Bronchial epithelial cell (primary cell): ENCODE measurements around the gene RXFP2. TPM values are rescaled to one million over a fixed set of nuclear protein-coding genes. Genes with fewer than 3 reads are reported as not detected.

Experiments
- DNase-seq: peaks from one replicate; pipeline ENCODE4 v3.0.0-alpha.2; 2010; ENCODE audit warnings: low read depth
- FAIRE-seq: peaks from 2 replicates; lab custom pipeline; 2011; peaks lifted over from hg19 to GRCh38; lab: Jason Lieb, UNC
- H3K27me3 ChIP-seq: 2 replicates; pipeline ENCODE4 v1.5.1; 2011; ENCODE audit warnings: low read length; ENCODE audit not compliant: control insufficient read depth, insufficient read depth
- H3K36me3 ChIP-seq: 2 replicates; pipeline ENCODE4 v1.5.1; 2011; ENCODE audit warnings: low read length; ENCODE audit not compliant: control insufficient read depth, insufficient read depth
- H3K4me3 ChIP-seq: 2 replicates; pipeline ENCODE4 v1.5.1; 2011; ENCODE audit warnings: mild to moderate bottlenecking, low read depth, low read length, control low read depth
- total RNA-seq: library from RNA; depleted of rRNA; stranded (reverse); fragments of >200 nt; gene quantifications from 2 replicates; pipeline ENCODE4 v1.2.1, GENCODE V29; 2014
- TF ChIP-seq, protein P1 (sequence below): IDR thresholded peaks from 2 replicates; pipeline ENCODE4 v1.5.1; 2011; ENCODE audit warnings: mild to moderate bottlenecking, moderate library complexity, low read length, control low read depth, inconsistent platforms; ENCODE audit not compliant: insufficient read depth, severe bottlenecking

RXFP2 gene
- total RNA-seq, 1 donor from 2014 or later, result not detected

- FAIRE-seq (no peak), DNase-seq (no peak)
- peaks cover 6% of the 10 kb centered on the region for H3K27me3 ChIP-seq
- peak overlapping the region; percentile 36 for H3K4me3 ChIP-seq
- no peaks in the 10 kb centered on the region for H3K36me3 ChIP-seq
- TF ChIP-seq, protein P1, sequence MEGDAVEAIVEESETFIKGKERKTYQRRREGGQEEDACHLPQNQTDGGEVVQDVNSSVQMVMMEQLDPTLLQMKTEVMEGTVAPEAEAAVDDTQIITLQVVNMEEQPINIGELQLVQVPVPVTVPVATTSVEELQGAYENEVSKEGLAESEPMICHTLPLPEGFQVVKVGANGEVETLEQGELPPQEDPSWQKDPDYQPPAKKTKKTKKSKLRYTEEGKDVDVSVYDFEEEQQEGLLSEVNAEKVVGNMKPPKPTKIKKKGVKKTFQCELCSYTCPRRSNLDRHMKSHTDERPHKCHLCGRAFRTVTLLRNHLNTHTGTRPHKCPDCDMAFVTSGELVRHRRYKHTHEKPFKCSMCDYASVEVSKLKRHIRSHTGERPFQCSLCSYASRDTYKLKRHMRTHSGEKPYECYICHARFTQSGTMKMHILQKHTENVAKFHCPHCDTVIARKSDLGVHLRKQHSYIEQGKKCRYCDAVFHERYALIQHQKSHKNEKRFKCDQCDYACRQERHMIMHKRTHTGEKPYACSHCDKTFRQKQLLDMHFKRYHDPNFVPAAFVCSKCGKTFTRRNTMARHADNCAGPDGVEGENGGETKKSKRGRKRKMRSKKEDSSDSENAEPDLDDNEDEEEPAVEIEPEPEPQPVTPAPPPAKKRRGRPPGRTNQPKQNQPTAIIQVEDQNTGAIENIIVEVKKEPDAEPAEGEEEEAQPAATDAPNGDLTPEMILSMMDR, result no peak
Observed at GRCh38 chr13:31846961-31847752, 107.8 kb downstream of the RXFP2 start.

- no peaks in the 10 kb centered on the region for H3K36me3 ChIP-seq
- DNase-seq, result no peak
- TF ChIP-seq, protein P1, result no peak
- H3K4me3 ChIP-seq, result no peak overlapping the region
- H3K27me3 ChIP-seq, result peaks cover 6% of the 10 kb centered on the region
- no peak for FAIRE-seq
Observed at GRCh38 chr13:31848621-31849020, 109.3 kb downstream of the RXFP2 start.

- DNase-seq (no peak), FAIRE-seq (no peak)
- H3K4me3 ChIP-seq, result no peak overlapping the region
- TF ChIP-seq, protein P1, result no peak
- no peaks in the 10 kb centered on the region for H3K36me3 ChIP-seq
- peaks cover 6% of the 10 kb centered on the region for H3K27me3 ChIP-seq
Observed at GRCh38 chr13:31849206-31849605, 109.9 kb downstream of the RXFP2 start.

- no peaks in the 10 kb centered on the region for H3K36me3 ChIP-seq
- FAIRE-seq, result no peak
- peaks cover 3% of the 10 kb centered on the region for H3K27me3 ChIP-seq
- H3K4me3 ChIP-seq, result no peak overlapping the region
- TF ChIP-seq, protein P1, result no peak
- DNase-seq, result no peak
Observed at GRCh38 chr13:31850041-31850555, 110.8 kb downstream of the RXFP2 start.

DNA sequence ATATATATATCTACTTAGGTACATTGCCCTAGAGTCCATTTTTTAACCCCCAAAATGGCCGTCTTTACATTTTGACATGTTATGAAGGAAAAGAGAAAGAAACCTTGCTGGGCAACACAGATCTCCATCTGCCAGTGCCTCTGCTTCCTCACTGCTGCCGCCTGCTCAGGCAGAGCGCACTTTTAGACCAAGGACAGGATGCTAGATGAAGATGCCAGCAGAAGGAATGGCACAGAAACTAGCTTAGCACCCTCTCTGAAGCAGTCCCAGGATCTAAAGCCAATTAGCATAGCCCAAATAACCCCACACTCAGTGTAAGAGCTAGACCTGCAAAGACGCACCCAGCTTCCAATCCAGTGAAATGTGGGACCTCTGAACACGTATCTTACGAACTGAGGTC, 111.9 kb downstream of the RXFP2 start:
- DNase-seq (no peak), FAIRE-seq (no peak)
- Histone ChIP-seq H3K27me3 (peaks cover 3% of the 10 kb centered on the region), H3K36me3 (no peaks in the 10 kb centered on the region), H3K4me3 (no peak overlapping the region)
- TF ChIP-seq, protein P1, result no peak
